HepG2 (cell line): ENCODE results near the gene GPR61. TPM values are rescaled to one million over a fixed set of nuclear protein-coding genes. Genes with fewer than 3 reads are reported as not detected.
A peak's percentile ranks its signal among the peaks of the same experiment; 100 is the strongest.

Source experiments
- BHLHE40 ChIP-seq: IDR thresholded peaks from 2 replicates; pipeline ENCODE4 v1.6.1; 2011; ENCODE audit warnings: low read length, improper control_type of control experiment
- FOXP1 ChIP-seq, 2 experiments: fragments of 450-650 bp in 1 of 2; IDR thresholded peaks; 2 replicates each; pipeline ENCODE4 v1.6.1; 2017 to 2018; ENCODE audit warnings: antibody characterized with exemption in 1 of 2
- HOXA7 ChIP-seq: sonication (generic); formaldehyde crosslinking; IDR thresholded peaks from 2 replicates; pipeline ENCODE4 v1.8.1; 2022; ENCODE audit warnings: mild to moderate bottlenecking, missing genetic modification reagents, moderate library complexity
- MIXL1 ChIP-seq: IDR thresholded peaks from 2 replicates; pipeline ENCODE4 v1.6.1; 2016
- NRL ChIP-seq: sonication (generic); formaldehyde crosslinking; IDR thresholded peaks from 2 replicates; pipeline ENCODE4 v1.5.0; 2020; ENCODE audit warnings: missing genetic modification reagents, mild to moderate bottlenecking, moderate library complexity, borderline replicate concordance
- SOX13 ChIP-seq, 3 experiments: fragments of 450-650 bp in 1 of 3; sonication (generic) in 1 of 3; formaldehyde crosslinking in 1 of 3; IDR thresholded peaks in 2 of 3; conservative IDR thresholded peaks in 1 of 3; 2 replicates each; pipeline versions ENCODE4 v1.5.0 to v1.6.1; 2016 to 2020; ENCODE audit warnings: antibody characterized with exemption in 1 of 3, mild to moderate bottlenecking in 1 of 3, missing compliant biosample characterization in 1 of 3, missing genetic modification reagents in 1 of 3, moderate library complexity in 1 of 3
- ZNF224 ChIP-seq: sonication (generic); formaldehyde crosslinking; IDR thresholded peaks from 2 replicates; pipeline ENCODE4 v1.5.0; 2020; ENCODE audit warnings: mild to moderate bottlenecking, missing genetic modification reagents
- ZNF263 ChIP-seq: sonication (generic); formaldehyde crosslinking; IDR thresholded peaks from 2 replicates; pipeline ENCODE4 v1.4.0; 2020; ENCODE audit warnings: missing genetic modification reagents
- ZNF446 ChIP-seq: sonication (generic); formaldehyde crosslinking; IDR thresholded peaks from 2 replicates; pipeline ENCODE4 v1.5.0; 2020; ENCODE audit warnings: mild to moderate bottlenecking, missing genetic modification reagents
- ZNF530 ChIP-seq: sonication (generic); formaldehyde crosslinking; IDR thresholded peaks from 2 replicates; pipeline ENCODE4 v1.5.0; 2020; ENCODE audit warnings: low read depth, mild to moderate bottlenecking, missing genetic modification reagents
- ZNF605 ChIP-seq: sonication (generic); formaldehyde crosslinking; IDR thresholded peaks from 2 replicates; pipeline ENCODE4 v1.8.0; 2022; ENCODE audit warnings: mild to moderate bottlenecking, missing genetic modification reagents
- ZNF766 ChIP-seq: sonication (generic); formaldehyde crosslinking; IDR thresholded peaks from 2 replicates; pipeline ENCODE4 v1.5.0; 2020; ENCODE audit warnings: missing genetic modification reagents, borderline replicate concordance
- ZNF879 ChIP-seq: sonication (generic); formaldehyde crosslinking; IDR thresholded peaks from 2 replicates; pipeline ENCODE4 v1.8.1; 2023; ENCODE audit warnings: missing genetic modification reagents
- polyA plus RNA-seq, 8 experiments: library from polyadenylated mRNA; depleted of rRNA in 3 of 8; stranded (reverse) in 7 of 8; unstranded in 1 of 8; fragments of >200 nt; fragmentation: Illumina TruSeq in 4 of 8; extraction: Trizol in 4 of 8; gene quantifications; 2 replicates each; pipeline versions ENCODE4 v1.2.1 to v1.2.3, GENCODE V29; 2011 to 2016; ENCODE audit warnings: low read depth in 4 of 8, missing spikeins in 1 of 8, mixed read lengths in 1 of 8; ENCODE audit not compliant: insufficient read depth in 1 of 8
- total RNA-seq, 5 experiments: library from RNA; depleted of rRNA; stranded (reverse); fragments of >200 nt; fragmentation: Illumina TruSeq; extraction: Trizol; gene quantifications; 2 replicates each; pipeline ENCODE4 v1.2.3, GENCODE V29; 2016; ENCODE audit warnings: low read depth in 1 of 5
- TF ChIP-seq, protein P1 (sequence below): IDR thresholded peaks from 2 replicates; pipeline ENCODE4 v1.6.1; 2016; ENCODE audit warnings: missing genetic modification reagents, missing compliant biosample characterization
- TF ChIP-seq, protein P2 (sequence below): sonication (generic); formaldehyde crosslinking; IDR thresholded peaks from 2 replicates; pipeline ENCODE4 v1.8.0; 2022; ENCODE audit warnings: mild to moderate bottlenecking, missing genetic modification reagents; ENCODE audit not compliant: insufficient replicate concordance
- TF ChIP-seq, protein P3 (sequence below): sonication (generic); formaldehyde crosslinking; IDR thresholded peaks from 2 replicates; pipeline ENCODE4 v1.4.0; 2020; ENCODE audit warnings: missing genetic modification reagents
- TF ChIP-seq, protein P4 (sequence below): sonication (generic); formaldehyde crosslinking; IDR thresholded peaks from 2 replicates; pipeline ENCODE4 v1.5.0; 2020; ENCODE audit warnings: missing genetic modification reagents
- TF ChIP-seq, protein P5 (sequence below): sonication (generic); formaldehyde crosslinking; IDR thresholded peaks from 2 replicates; pipeline ENCODE4 v1.4.0; 2020; ENCODE audit warnings: missing genetic modification reagents, borderline replicate concordance

GPR61 gene
- total and polyA plus RNA-seq, 2 of the 13 experiments (the other 11 are each of a cell fraction or from before 2014, with no cell fraction given), result not detected

DNA sequence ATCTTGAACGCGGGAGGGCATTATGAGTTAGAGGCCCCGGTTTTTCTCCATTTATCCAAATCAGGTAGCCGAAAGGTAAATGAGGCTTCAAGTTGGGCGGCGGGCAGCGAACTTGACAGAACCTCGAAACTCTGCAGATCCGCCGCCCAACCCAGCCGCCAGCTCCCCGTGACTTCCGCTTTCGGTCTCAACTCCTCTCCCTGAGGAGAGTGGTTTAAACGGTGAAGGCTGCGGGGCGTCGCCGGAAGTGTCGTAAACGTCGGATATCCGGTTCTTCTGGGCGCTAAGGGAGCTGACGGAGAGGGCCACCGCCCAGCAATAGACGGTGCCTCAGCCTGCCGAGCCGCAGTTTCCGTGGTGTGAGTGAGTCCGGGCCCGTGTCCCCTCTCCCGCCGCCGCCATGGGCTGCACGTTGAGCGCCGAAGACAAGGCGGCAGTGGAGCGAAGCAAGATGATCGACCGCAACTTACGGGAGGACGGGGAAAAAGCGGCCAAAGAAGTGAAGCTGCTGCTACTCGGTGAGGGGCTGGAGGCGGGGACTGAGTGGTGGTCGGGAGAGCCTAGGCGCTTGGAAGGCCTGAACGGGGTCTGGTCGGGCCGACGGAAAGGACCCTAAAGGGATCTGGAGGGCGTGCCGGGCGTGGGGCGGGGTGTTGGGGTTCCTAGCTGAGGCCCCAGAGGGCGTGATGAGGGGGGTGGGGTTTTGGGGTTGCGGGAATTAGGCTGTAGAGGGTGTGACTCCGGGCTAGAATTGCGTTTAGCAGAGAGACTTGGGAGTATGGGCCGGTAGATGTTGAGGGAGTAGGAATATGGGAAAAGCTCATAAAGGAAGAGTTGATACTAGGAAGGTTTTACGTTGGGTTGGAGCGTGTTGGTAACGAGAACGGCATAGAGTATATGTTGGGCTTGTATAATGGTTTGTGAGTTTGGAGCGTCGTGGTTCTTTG, 8.9 kb downstream of the GPR61 start, which contains the start of gene GNAI3 (continued):
- TF ChIP-seq NRL, result peak; percentile 77; the same call in 1 of the 2 replicates
- TF ChIP-seq, protein P1, sequence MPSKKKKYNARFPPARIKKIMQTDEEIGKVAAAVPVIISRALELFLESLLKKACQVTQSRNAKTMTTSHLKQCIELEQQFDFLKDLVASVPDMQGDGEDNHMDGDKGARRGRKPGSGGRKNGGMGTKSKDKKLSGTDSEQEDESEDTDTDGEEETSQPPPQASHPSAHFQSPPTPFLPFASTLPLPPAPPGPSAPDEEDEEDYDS (CRISPR knock-in tag), result peak; percentile 97
- TF ChIP-seq ZNF766 (CRISPR knock-in tag), result peak; percentile 71; the same call in 1 of the 2 replicates
- TF ChIP-seq ZNF263 (CRISPR knock-in tag), result no peak
- 0 out of 2 replicates have a peak, but pooled peaks have one; percentile 18 for TF ChIP-seq ZNF446 (CRISPR knock-in tag)
- no peak; the same call in 1 of the 2 replicates for TF ChIP-seq SOX13 (IDR thresholded peaks at IDR 0.05)
- TF ChIP-seq SOX13 (CRISPR knock-in tag; conservative IDR thresholded peaks at IDR 0.05 in 1 of 2, IDR thresholded peaks at IDR 0.05 in 1 of 2), result peak in 1 of 2 experiments; percentile 6; a peak in 1 of 4 replicates
- peak; percentile 43; the same call in 1 of the 2 replicates for TF ChIP-seq BHLHE40
- no peak for TF ChIP-seq FOXP1 (IDR thresholded peaks at IDR 0.05)
- no peak for TF ChIP-seq FOXP1 (CRISPR knock-in tag; IDR thresholded peaks at IDR 0.05)
- TF ChIP-seq, protein P2, sequence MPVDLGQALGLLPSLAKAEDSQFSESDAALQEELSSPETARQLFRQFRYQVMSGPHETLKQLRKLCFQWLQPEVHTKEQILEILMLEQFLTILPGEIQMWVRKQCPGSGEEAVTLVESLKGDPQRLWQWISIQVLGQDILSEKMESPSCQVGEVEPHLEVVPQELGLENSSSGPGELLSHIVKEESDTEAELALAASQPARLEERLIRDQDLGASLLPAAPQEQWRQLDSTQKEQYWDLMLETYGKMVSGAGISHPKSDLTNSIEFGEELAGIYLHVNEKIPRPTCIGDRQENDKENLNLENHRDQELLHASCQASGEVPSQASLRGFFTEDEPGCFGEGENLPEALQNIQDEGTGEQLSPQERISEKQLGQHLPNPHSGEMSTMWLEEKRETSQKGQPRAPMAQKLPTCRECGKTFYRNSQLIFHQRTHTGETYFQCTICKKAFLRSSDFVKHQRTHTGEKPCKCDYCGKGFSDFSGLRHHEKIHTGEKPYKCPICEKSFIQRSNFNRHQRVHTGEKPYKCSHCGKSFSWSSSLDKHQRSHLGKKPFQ (CRISPR knock-in tag), result peak; percentile 78
- no peak for TF ChIP-seq HOXA7 (CRISPR knock-in tag)
- TF ChIP-seq ZNF879 (CRISPR knock-in tag), result no peak
- peak; percentile 90 for TF ChIP-seq ZNF605 (CRISPR knock-in tag)
- TF ChIP-seq, protein P3, sequence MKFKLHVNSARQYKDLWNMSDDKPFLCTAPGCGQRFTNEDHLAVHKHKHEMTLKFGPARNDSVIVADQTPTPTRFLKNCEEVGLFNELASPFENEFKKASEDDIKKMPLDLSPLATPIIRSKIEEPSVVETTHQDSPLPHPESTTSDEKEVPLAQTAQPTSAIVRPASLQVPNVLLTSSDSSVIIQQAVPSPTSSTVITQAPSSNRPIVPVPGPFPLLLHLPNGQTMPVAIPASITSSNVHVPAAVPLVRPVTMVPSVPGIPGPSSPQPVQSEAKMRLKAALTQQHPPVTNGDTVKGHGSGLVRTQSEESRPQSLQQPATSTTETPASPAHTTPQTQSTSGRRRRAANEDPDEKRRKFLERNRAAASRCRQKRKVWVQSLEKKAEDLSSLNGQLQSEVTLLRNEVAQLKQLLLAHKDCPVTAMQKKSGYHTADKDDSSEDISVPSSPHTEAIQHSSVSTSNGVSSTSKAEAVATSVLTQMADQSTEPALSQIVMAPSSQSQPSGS, result no peak; the same call in 1 of the 2 replicates
- TF ChIP-seq, protein P4, sequence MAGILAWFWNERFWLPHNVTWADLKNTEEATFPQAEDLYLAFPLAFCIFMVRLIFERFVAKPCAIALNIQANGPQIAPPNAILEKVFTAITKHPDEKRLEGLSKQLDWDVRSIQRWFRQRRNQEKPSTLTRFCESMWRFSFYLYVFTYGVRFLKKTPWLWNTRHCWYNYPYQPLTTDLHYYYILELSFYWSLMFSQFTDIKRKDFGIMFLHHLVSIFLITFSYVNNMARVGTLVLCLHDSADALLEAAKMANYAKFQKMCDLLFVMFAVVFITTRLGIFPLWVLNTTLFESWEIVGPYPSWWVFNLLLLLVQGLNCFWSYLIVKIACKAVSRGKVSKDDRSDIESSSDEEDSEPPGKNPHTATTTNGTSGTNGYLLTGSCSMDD (CRISPR knock-in tag), result no peak
- no peak; the same call in none of the 2 replicates for TF ChIP-seq MIXL1
- TF ChIP-seq ZNF530, result no peak
- peak; percentile 78; the same call in 1 of the 2 replicates for TF ChIP-seq ZNF224
- TF ChIP-seq, protein P5, sequence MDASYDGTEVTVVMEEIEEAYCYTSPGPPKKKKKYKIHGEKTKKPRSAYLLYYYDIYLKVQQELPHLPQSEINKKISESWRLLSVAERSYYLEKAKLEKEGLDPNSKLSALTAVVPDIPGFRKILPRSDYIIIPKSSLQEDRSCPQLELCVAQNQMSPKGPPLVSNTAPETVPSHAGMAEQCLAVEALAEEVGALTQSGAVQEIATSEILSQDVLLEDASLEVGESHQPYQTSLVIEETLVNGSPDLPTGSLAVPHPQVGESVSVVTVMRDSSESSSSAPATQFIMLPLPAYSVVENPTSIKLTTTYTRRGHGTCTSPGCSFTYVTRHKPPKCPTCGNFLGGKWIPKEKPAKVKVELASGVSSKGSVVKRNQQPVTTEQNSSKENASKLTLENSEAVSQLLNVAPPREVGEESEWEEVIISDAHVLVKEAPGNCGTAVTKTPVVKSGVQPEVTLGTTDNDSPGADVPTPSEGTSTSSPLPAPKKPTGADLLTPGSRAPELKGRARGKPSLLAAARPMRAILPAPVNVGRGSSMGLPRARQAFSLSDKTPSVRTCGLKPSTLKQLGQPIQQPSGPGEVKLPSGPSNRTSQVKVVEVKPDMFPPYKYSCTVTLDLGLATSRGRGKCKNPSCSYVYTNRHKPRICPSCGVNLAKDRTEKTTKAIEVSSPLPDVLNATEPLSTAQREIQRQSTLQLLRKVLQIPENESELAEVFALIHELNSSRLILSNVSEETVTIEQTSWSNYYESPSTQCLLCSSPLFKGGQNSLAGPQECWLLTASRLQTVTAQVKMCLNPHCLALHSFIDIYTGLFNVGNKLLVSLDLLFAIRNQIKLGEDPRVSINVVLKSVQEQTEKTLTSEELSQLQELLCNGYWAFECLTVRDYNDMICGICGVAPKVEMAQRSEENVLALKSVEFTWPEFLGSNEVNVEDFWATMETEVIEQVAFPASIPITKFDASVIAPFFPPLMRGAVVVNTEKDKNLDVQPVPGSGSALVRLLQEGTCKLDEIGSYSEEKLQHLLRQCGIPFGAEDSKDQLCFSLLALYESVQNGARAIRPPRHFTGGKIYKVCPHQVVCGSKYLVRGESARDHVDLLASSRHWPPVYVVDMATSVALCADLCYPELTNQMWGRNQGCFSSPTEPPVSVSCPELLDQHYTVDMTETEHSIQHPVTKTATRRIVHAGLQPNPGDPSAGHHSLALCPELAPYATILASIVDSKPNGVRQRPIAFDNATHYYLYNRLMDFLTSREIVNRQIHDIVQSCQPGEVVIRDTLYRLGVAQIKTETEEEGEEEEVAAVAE (CRISPR knock-in tag), result 0 out of 2 replicates have a peak, but pooled peaks have one; percentile 29
